Measurements from ENCODE around the gene ARHGEF11.

The ARHGEF11 gene

GRCh38 chr1:157025385-157025784 lies 20.2 kb downstream of the ARHGEF11 start:
- ChIA-PET POLR2A (interaction anchor here (1.1 to 1.2 kb wide), 2 partner anchors 15 to 19 kb away, joined by 3 to 4 read pairs; no protein-coding TSS in a partner anchor), CTCF (interaction anchor here (0.9 kb wide), 1 partner anchor 131 kb away, joined by 4 read pairs; no protein-coding TSS in a partner anchor)
- no peak for DNase-seq (ENCODE audit: extremely low spot score)
- TF ChIP-seq CTBP1 (IDR thresholded peaks at IDR 0.05; ENCODE audit: borderline replicate concordance): no peak
- no peak for TF ChIP-seq SUZ12 (IDR thresholded peaks at IDR 0.05)
- TF ChIP-seq HDGF (IDR thresholded peaks at IDR 0.05; ENCODE audit: borderline replicate concordance): no peak
- no peak for TF ChIP-seq ZNF384 (IDR thresholded peaks at IDR 0.05)
- no peak for TF ChIP-seq TARDBP (IDR thresholded peaks at IDR 0.05)
- TF ChIP-seq PKNOX1 (IDR thresholded peaks at IDR 0.05): no peak
- no peak for TF ChIP-seq ARNT (IDR thresholded peaks at IDR 0.05)

DNA sequence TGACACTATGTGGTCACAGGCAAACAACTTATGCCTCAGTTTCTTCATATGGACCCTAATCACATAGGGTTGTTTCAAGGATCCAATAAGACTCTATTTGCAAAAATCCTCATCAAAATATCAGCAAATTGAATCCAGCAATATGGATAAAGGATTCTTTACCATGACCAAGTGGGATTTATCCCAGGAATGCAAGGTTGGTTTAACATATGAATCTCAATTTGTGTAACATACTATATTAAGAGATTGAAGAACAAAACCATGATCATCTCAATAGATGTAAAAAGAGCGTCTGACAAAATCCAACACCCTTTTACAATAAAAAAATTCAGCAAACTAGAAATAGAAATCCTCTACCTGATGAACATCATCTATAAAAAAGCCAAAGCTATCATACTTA lies 23.9 kb downstream of the ARHGEF11 start:
- TF ChIP-seq FOXA1 (IDR thresholded peaks at IDR 0.05): no peak
- TF ChIP-seq HDGF (IDR thresholded peaks at IDR 0.05; ENCODE audit: borderline replicate concordance): no peak
- no peak for TF ChIP-seq SUZ12 (IDR thresholded peaks at IDR 0.05)
- no peak for TF ChIP-seq TARDBP (IDR thresholded peaks at IDR 0.05)
- no peak for TF ChIP-seq PKNOX1 (IDR thresholded peaks at IDR 0.05)
- TF ChIP-seq NFRKB (IDR thresholded peaks at IDR 0.05): no peak
- TF ChIP-seq CTBP1 (IDR thresholded peaks at IDR 0.05; ENCODE audit: borderline replicate concordance): no peak
- no peak for TF ChIP-seq SP1 (IDR thresholded peaks at IDR 0.05)
- no peak for TF ChIP-seq L3MBTL2 (conservative IDR thresholded peaks at IDR 0.05)
- TF ChIP-seq FOXM1 (IDR thresholded peaks at IDR 0.05; ENCODE audit: borderline replicate concordance): no peak
- TF ChIP-seq ARNT (IDR thresholded peaks at IDR 0.05): no peak
- TF ChIP-seq FOXK2 (IDR thresholded peaks at IDR 0.05): no peak
- TF ChIP-seq LEF1 (IDR thresholded peaks at IDR 0.05; ENCODE audit: borderline replicate concordance): no peak
- TF ChIP-seq BHLHE40 (IDR thresholded peaks at IDR 0.05; ENCODE audit: borderline replicate concordance): no peak
- TF ChIP-seq ZNF384 (IDR thresholded peaks at IDR 0.05): no peak
- no peak for TF ChIP-seq ELF4 (IDR thresholded peaks at IDR 0.05)
- ChIA-PET POLR2A (no interaction called here), CTCF (no interaction called here)
- DNase-seq (ENCODE audit: extremely low spot score): no peak

GRCh38 chr1:157019457-157019856 lies 26.1 kb downstream of the ARHGEF11 start:
- TF ChIP-seq FOXK2 (IDR thresholded peaks at IDR 0.05) (no peak), ELF4 (IDR thresholded peaks at IDR 0.05) (no peak), LEF1 (IDR thresholded peaks at IDR 0.05; ENCODE audit: borderline replicate concordance) (no peak), L3MBTL2 (conservative IDR thresholded peaks at IDR 0.05) (no peak), TARDBP (IDR thresholded peaks at IDR 0.05) (no peak)
- no peak for DNase-seq (ENCODE audit: extremely low spot score)
- ChIA-PET POLR2A (no interaction called here), CTCF (no interaction called here)

GRCh38 chr1:157011845-157012244 lies 33.7 kb downstream of the ARHGEF11 start:
- DNase-seq (ENCODE audit: extremely low spot score): no peak
- CTCF ChIA-PET: no interaction called here
- POLR2A ChIA-PET: no interaction called here
- TF ChIP-seq NFRKB (IDR thresholded peaks at IDR 0.05) (no peak), SUZ12 (IDR thresholded peaks at IDR 0.05) (no peak), BHLHE40 (IDR thresholded peaks at IDR 0.05; ENCODE audit: borderline replicate concordance) (no peak), ELF4 (IDR thresholded peaks at IDR 0.05) (no peak), ZNF384 (IDR thresholded peaks at IDR 0.05) (no peak)

GRCh38 chr1:157008502-157008901 lies 37.0 kb downstream of the ARHGEF11 start:
- DNase-seq (ENCODE audit: extremely low spot score): no peak
- POLR2A ChIA-PET: no interaction called here
- no peak for TF ChIP-seq SUZ12 (IDR thresholded peaks at IDR 0.05)
- no peak for TF ChIP-seq TARDBP (IDR thresholded peaks at IDR 0.05)
- no peak for TF ChIP-seq FOXK2 (IDR thresholded peaks at IDR 0.05)
- no peak for TF ChIP-seq ELF4 (IDR thresholded peaks at IDR 0.05)
- TF ChIP-seq ZNF384 (IDR thresholded peaks at IDR 0.05): no peak
- TF ChIP-seq L3MBTL2 (conservative IDR thresholded peaks at IDR 0.05): no peak
- no peak for TF ChIP-seq BHLHE40 (IDR thresholded peaks at IDR 0.05; ENCODE audit: borderline replicate concordance)
- no peak for TF ChIP-seq FOXM1 (IDR thresholded peaks at IDR 0.05; ENCODE audit: borderline replicate concordance)
- no peak for TF ChIP-seq LEF1 (IDR thresholded peaks at IDR 0.05; ENCODE audit: borderline replicate concordance)
- TF ChIP-seq NFRKB (IDR thresholded peaks at IDR 0.05): no peak
- no peak for TF ChIP-seq SP1 (IDR thresholded peaks at IDR 0.05)
- TF ChIP-seq CTBP1 (IDR thresholded peaks at IDR 0.05; ENCODE audit: borderline replicate concordance): no peak
- CTCF ChIA-PET: interaction anchor here (0.5 to 1.1 kb wide), 5 partner anchors 14 to 66 kb away, joined by 3 read pairs; no protein-coding TSS in a partner anchor

GRCh38 chr1:157007306-157007705 lies 38.2 kb downstream of the ARHGEF11 start:
- TF ChIP-seq PKNOX1 (IDR thresholded peaks at IDR 0.05) (no peak), NFRKB (IDR thresholded peaks at IDR 0.05) (no peak), SP1 (IDR thresholded peaks at IDR 0.05) (no peak), ELF4 (IDR thresholded peaks at IDR 0.05) (no peak), BHLHE40 (IDR thresholded peaks at IDR 0.05; ENCODE audit: borderline replicate concordance) (no peak), LEF1 (IDR thresholded peaks at IDR 0.05; ENCODE audit: borderline replicate concordance) (no peak), SUZ12 (IDR thresholded peaks at IDR 0.05) (no peak), TARDBP (IDR thresholded peaks at IDR 0.05) (no peak), FOXK2 (IDR thresholded peaks at IDR 0.05) (no peak), FOXM1 (IDR thresholded peaks at IDR 0.05; ENCODE audit: borderline replicate concordance) (no peak), L3MBTL2 (conservative IDR thresholded peaks at IDR 0.05) (no peak), CTBP1 (IDR thresholded peaks at IDR 0.05; ENCODE audit: borderline replicate concordance) (no peak), ZNF384 (IDR thresholded peaks at IDR 0.05) (no peak), HDGF (IDR thresholded peaks at IDR 0.05; ENCODE audit: borderline replicate concordance) (no peak), FOXA1 (IDR thresholded peaks at IDR 0.05) (no peak), ARNT (IDR thresholded peaks at IDR 0.05) (no peak)
- CTCF ChIA-PET: interaction anchor here (1.1 kb wide), 1 partner anchor 36 kb away, joined by 3 read pairs; no protein-coding TSS in a partner anchor
- DNase-seq (ENCODE audit: extremely low spot score): no peak
- POLR2A ChIA-PET: no interaction called here
